Peyer's patch (tissue), 4 donors: ENCODE measurements around the gene SPDYE6.

Source experiments
- POLR2A ChIP-seq, 2 donors: fragments of 450-650 bp; IDR thresholded peaks; one replicate each; pipeline ENCODE4 v1.5.1; 2017; ENCODE audit warnings: antibody characterized with exemption in 2 of 2, mild to moderate bottlenecking in 2 of 2, moderate library complexity in 2 of 2
- TF ChIP-seq, protein P1 (sequence below), 6 experiments: fragments of 450-650 bp in 4 of 6; fragments of 200-600 bp in 2 of 6; sonication (generic) in 1 of 6; IDR thresholded peaks; one replicate each; pipeline ENCODE4 v1.5.1; 2017 to 2019; ENCODE audit warnings: antibody characterized with exemption in 6 of 6, mild to moderate bottlenecking in 3 of 6, moderate library complexity in 1 of 6

DNA sequence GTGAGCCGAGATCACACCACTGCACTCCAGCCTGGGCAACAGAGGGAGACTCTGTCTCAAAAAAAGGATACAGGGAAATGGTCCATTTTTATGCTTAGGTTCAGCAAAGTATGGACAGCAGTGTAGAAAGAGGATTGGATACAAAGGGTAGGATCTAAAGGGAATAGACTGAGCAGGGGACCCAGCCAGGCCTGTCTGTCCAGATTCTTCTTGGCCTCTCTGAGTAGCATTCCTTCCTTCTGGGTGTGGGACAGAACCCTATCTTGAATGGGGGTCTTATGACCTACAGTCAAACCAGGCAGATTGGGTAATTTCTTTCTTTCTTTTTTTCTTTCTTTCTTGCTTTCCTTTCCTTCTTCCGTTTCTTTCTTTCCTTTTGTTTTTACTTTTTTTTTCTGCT is 43.9 kb downstream of the SPDYE6 start:
- TF ChIP-seq, protein P1, sequence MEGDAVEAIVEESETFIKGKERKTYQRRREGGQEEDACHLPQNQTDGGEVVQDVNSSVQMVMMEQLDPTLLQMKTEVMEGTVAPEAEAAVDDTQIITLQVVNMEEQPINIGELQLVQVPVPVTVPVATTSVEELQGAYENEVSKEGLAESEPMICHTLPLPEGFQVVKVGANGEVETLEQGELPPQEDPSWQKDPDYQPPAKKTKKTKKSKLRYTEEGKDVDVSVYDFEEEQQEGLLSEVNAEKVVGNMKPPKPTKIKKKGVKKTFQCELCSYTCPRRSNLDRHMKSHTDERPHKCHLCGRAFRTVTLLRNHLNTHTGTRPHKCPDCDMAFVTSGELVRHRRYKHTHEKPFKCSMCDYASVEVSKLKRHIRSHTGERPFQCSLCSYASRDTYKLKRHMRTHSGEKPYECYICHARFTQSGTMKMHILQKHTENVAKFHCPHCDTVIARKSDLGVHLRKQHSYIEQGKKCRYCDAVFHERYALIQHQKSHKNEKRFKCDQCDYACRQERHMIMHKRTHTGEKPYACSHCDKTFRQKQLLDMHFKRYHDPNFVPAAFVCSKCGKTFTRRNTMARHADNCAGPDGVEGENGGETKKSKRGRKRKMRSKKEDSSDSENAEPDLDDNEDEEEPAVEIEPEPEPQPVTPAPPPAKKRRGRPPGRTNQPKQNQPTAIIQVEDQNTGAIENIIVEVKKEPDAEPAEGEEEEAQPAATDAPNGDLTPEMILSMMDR (IDR thresholded peaks at IDR 0.05): no peak
- TF ChIP-seq POLR2A (IDR thresholded peaks at IDR 0.05): no peak
